Activated T-helper 17 cell treated with anti-CD3 and anti-CD28 coated beads, Interleukin-2, amount 50 U/mL, for 72 hours (primary cell): ENCODE data around the gene ADIPOR2. TPM values are rescaled to one million over a fixed set of nuclear protein-coding genes. Genes with fewer than 3 reads are reported as not detected.

Experiments used
- ATAC-seq: fragments of 150-1000 bp; cut with Tn5 transposase; replicated peaks from 2 replicates; pipeline ENCODE4 v1.10.0; 2021; ENCODE audit warnings: mild to moderate bottlenecking, moderate library complexity
- H3K27ac Mint-ChIP-seq: one replicate; pipeline ENCODE4 v1.8.0; 2022; ENCODE audit warnings: mixed read lengths
- H3K27me3 Mint-ChIP-seq: one replicate; pipeline ENCODE4 v1.8.0; 2022; ENCODE audit warnings: mixed read lengths
- H3K36me3 Mint-ChIP-seq: one replicate; pipeline ENCODE4 v1.8.0; 2022; ENCODE audit warnings: low read depth, mild to moderate bottlenecking, mixed read lengths
- H3K4me1 Mint-ChIP-seq: one replicate; pipeline ENCODE4 v1.8.0; 2022; ENCODE audit warnings: mixed read lengths
- H3K4me3 Mint-ChIP-seq: one replicate; pipeline ENCODE4 v1.8.0; 2022; ENCODE audit warnings: mild to moderate bottlenecking, mixed read lengths
- H3K9me3 Mint-ChIP-seq: one replicate; pipeline ENCODE4 v1.8.0; 2022; ENCODE audit warnings: mixed read lengths
- total RNA-seq, 2 donors: library from RNA; stranded (reverse); gene quantifications; one replicate each; pipeline ENCODE4 v1.2.3, GENCODE V29; 2022

Gene ADIPOR2
- total RNA-seq, 2 donors from 2014 or later: 40.0 to 52.9 TPM

DNA sequence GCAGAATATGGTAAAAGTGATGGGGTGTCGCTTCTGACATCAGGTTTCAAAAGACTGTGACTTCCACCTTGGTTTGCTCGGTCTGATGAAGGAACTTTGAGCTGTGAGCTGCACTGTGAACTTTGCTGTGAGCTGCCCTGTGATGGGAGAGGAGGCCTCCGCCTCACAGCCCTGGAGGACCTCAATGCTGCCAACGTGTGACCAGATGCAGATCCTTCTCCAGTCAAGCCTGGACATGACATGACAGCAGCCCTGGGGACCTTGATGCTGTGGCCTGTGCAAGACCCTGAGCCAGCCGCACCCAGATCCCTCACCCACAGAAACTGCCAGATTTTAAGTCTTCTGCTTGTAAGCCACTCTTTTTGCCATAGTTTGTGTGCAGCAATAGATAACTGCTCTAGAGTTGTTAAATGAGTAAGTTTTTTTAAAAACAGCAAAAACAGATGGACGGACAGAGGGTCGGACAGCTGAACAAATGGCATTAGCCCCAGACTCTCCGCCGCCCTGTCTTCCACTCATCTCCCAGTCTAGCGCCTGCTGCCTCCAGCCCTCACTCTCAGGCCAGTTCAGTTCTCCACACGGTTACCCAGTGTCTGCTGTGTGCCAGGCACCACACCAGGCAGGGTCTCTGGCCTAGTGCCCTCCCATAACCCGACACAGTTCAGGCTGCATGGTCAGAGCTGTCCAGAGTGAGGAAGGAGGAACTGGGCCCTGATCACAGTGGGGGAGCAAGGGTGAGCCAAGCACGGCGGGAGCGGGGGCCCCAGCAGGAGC is 116.4 kb downstream of the ADIPOR2 start:
- Mint-ChIP-seq H3K9me3 (peaks cover 5% of the 10 kb centered on the region), H3K36me3 (no peaks in the 10 kb centered on the region), H3K27ac (peak overlapping the region; percentile 22), H3K4me1 (peaks cover 20% of the 10 kb centered on the region), H3K4me3 (peak overlapping the region; percentile 69), H3K27me3 (no peaks in the 10 kb centered on the region)
- ATAC-seq: no peak

DNA sequence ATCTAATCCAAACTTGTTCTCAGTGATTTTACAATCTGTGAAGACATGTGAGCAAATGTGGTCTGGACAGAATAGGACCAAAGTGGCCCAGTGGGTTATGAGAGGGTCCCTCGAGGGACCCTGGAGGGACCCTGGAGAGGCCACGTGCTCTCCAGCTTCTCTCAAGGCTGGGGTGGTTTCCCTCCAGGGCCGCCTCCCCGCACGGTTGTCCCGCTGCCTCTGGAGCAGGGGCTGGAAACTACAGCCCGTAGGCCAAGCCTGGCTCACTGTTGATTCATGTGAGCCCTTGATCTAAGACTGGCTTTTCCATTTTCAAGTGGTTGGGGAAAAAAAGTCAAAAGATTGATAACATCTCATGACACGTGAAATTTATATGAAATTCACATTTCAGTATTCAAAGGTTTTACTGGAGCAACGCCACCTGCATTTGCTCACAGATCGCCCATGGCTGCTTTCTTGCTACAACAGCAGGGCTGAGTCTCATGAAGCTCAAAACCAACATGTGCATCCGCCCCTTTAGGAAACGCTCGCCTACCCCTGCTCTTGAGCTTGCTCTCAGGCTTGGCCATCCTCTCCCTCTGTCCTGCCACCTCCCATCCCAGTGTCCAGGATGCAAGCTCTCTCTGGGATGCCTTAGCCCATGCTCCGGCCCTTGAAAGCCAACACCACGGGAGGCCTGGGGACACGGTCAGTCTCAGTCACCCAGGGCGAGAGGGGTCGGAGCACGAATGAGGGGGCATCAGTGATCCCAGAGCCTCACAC is 117.3 kb downstream of the ADIPOR2 start:
- H3K4me3 Mint-ChIP-seq: peak overlapping the region; percentile 69
- no peaks in the 10 kb centered on the region for H3K36me3 Mint-ChIP-seq
- H3K4me1 Mint-ChIP-seq: peaks cover 20% of the 10 kb centered on the region
- H3K27me3 Mint-ChIP-seq: no peaks in the 10 kb centered on the region
- H3K9me3 Mint-ChIP-seq: peaks cover 5% of the 10 kb centered on the region
- H3K27ac Mint-ChIP-seq: peak overlapping the region; percentile 78
- no peak for ATAC-seq

DNA sequence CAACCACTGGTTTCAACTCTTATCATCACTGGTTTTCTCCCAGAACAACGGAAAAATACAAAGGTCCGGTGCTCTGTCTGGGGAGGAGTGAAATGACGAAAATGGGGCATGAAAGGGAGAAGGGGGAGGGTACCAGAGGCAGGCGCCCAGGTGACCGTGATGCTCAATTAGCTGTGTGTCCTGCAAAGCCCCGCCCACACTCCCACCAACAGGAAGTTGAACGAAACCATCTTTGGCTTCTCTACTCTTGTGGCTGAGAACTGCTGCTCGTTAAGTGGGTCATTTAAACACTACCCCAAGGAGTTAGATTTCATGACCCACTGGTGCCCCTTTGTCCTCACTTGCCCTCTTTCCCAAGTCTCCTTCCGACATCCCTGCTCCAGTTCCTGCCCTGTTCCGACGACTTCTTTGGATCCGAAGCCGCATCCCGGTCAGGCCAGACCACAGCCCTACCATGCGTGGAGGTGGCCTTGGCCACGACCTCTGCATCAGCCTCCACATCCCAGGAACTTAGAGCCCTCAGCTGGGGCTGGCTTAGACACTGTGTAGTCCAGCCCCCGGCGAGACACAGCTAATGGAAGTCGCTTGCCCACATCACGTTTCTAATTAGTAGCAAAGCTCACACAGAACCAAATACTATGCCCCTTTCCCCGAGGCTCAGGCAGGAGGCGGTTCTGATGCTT is 118.1 kb downstream of the ADIPOR2 start:
- peak; percentile 62 for ATAC-seq
- Mint-ChIP-seq H3K4me3 (peak overlapping the region; percentile 69), H3K27ac (peak overlapping the region; percentile 78), H3K36me3 (no peaks in the 10 kb centered on the region), H3K4me1 (peaks cover 20% of the 10 kb centered on the region), H3K27me3 (no peaks in the 10 kb centered on the region), H3K9me3 (peaks cover 5% of the 10 kb centered on the region)

DNA sequence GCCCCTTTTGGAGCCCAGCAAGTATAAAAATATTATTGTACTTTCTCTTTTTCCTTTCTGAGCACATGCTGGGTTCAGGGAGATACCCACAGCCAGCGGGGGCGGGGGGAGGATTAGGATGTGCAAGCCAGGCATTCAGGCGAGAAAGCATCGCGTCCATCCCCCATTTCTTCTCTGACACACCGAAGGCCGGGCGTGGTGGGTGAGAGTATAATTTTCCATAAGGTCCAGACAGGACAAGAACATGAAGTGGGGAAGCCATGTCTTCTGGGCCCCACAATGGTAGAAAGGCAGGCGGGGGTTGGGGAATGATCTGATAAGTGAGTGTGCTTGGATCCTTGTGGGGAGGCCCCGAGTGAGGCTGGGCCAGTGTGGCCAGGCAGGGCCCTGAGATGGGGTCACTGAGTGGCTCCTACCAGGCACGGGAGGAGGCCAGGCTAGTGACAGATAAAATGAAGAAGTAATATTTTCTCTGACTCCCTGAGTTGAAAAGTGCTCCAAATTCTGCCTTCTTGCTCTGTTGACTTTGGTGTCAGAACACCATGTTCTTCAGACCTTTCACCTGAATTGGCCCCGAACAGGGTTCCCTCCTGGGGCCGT is 118.8 kb downstream of the ADIPOR2 start:
- Mint-ChIP-seq H3K9me3 (no peaks in the 10 kb centered on the region), H3K36me3 (no peaks in the 10 kb centered on the region), H3K27ac (peak overlapping the region; percentile 78)

DNA sequence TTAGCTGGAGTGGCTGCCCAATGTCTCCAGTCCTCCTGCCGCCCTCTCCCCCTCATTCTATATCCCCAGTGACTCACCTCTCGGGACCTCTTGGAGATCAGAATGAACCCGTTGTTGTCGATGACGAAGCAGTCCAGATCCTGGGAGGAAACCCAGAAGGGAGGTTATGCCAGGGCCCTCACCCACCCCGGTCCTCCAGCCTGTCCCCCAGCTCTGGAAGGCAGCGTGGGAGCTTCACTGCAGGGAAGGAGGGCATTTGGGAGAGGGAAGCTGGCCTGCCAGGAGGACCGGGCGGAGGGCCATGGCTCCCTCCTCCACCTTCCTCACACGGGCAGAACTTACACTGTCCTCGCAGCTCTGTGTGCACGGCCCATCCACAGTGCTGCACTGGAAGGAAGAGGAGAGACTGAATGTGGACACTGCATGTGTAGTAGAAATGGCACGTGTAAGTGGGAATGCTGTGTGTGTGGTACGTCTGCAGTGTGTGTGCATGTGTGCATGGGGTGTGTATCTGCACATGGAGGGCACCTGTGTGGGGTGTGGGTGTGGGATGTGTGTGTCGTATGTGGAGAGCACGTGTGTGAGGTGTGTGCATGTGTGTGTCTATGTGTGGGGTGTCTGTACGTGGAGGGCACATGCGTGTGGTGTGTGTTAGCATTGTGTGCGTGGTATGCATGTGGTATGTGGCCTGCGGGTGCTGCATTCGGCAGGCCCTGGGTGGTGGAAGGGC is 119.5 kb downstream of the ADIPOR2 start:
- no peak for ATAC-seq
- Mint-ChIP-seq H3K9me3 (no peaks in the 10 kb centered on the region), H3K27ac (peak overlapping the region; percentile 78), H3K4me3 (peak overlapping the region; percentile 69), H3K27me3 (no peaks in the 10 kb centered on the region), H3K4me1 (peaks cover 14% of the 10 kb centered on the region), H3K36me3 (no peaks in the 10 kb centered on the region)

More for the DNA sequence above, 118.8 kb downstream of the ADIPOR2 start:
- Mint-ChIP-seq H3K27me3 (no peaks in the 10 kb centered on the region), H3K4me3 (peak overlapping the region; percentile 69), H3K4me1 (peaks cover 15% of the 10 kb centered on the region)
- no peak for ATAC-seq

DNA sequence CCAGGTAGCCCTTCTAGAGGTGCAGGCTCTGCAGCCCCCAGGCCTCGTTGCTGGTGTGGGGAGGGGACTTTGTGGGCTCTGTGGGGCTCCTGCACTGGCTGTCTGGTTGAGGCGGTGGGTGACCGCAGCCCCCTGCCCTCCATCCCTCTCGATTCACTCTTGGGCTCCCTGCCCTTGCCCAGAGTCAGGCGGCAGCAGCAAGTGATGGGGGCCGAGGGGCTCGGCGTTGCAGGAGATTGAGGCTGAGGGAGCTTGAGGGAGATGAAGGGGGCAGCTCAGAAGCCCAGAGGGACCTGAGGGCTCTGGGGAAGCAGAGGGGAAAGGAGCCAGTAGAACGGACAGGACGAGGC is 120.0 kb downstream of the ADIPOR2 start:
- H3K36me3 Mint-ChIP-seq: no peaks in the 10 kb centered on the region
- no peak for ATAC-seq
- peak overlapping the region; percentile 78 for H3K27ac Mint-ChIP-seq
- H3K4me1 Mint-ChIP-seq: peaks cover 14% of the 10 kb centered on the region
- peak overlapping the region; percentile 69 for H3K4me3 Mint-ChIP-seq
- no peaks in the 10 kb centered on the region for H3K27me3 Mint-ChIP-seq
- H3K9me3 Mint-ChIP-seq: no peaks in the 10 kb centered on the region

DNA sequence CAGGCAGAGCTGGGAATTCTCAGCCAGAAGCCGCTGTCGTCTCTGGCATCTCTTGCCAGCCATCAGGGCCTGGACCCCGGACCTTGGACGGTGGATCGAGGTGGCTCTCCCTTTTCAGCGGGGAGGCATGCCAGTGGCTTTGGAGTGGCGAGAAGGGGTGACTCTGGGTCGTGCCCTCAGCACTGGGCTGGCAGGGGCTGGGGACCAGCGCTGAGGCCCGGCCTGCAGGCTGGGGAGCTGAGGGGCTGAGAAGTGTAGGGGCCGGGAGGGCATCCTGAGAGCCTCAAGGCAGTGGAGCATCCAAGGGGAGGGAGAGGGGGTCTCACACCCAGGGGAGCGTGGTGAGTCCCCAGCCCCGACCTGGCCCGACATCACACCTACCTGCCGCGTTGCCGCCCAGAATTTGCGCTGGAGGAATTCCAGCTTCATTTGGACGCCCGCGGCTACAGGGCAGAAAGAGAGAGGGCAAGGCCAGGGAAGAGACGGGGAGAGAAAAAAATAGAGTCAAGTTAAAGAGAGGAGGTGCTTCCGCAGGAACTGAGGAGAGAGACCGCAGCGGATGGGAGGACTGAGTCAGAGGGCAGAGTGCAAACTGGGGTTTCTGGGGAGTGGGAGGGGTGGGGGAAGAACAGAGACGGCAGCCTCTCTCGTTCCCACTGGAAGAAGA is 120.5 kb downstream of the ADIPOR2 start:
- no peaks in the 10 kb centered on the region for H3K36me3 Mint-ChIP-seq
- peak overlapping the region; percentile 69 for H3K4me3 Mint-ChIP-seq
- peak overlapping the region; percentile 78 for H3K27ac Mint-ChIP-seq
- ATAC-seq: peak; percentile 72
- no peaks in the 10 kb centered on the region for H3K9me3 Mint-ChIP-seq
- H3K27me3 Mint-ChIP-seq: no peaks in the 10 kb centered on the region
- peaks cover 14% of the 10 kb centered on the region for H3K4me1 Mint-ChIP-seq

DNA sequence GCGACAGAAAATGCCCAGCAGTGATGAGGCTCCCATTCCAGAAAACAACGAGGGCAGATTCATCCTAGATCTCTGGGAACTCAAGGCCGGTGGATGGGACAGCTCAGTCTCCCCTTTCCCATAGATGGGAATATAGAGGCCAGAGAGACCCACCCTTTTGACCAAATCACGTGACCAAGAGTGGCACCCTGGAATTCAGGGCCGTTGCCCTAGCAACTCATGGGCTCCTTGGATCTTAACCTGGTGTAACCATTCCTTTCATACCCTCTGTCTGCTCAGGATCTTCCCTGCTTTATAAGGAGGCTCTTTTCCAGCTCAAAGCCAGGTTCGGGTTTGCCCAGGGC is 121.0 kb downstream of the ADIPOR2 start:
- no peak for ATAC-seq
- H3K9me3 Mint-ChIP-seq: no peaks in the 10 kb centered on the region
- peak overlapping the region; percentile 78 for H3K27ac Mint-ChIP-seq
- no peaks in the 10 kb centered on the region for H3K36me3 Mint-ChIP-seq
- H3K4me1 Mint-ChIP-seq: peaks cover 14% of the 10 kb centered on the region
- peak overlapping the region; percentile 69 for H3K4me3 Mint-ChIP-seq
- no peaks in the 10 kb centered on the region for H3K27me3 Mint-ChIP-seq

DNA sequence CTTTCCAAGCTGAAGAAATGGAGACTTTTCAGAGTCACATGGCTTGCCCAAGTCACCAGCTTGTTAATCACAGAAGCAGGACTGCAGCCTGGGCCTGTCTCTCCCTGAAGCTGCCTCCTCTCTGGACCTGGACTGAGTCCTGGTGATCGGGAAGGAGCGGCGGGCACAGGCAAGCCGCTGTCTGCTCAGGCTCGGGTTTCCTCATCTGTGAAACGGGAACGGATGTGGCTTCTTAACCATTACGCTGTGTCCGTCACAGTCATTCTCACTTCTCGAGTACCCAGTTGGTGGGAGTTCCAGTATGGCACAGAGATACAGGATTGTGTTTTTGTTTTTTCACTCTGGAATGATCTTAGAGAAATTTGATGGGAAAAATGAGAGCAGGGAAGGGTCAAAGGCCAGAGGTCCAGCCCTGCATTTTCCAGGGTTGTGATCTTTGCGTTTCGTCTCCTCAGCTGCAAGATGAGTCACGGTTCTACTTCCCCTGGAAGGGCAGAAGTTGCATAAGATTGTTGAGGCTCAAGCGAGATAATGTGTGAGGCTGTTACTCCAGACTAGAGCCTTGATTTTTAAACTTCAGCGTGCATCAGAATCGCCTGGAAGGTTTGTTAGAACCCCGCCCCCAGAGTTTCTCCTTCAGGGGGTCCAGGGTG is 121.9 kb downstream of the ADIPOR2 start:
- ATAC-seq: peak; percentile 41
- peak overlapping the region; percentile 69 for H3K4me3 Mint-ChIP-seq
- H3K36me3 Mint-ChIP-seq: no peaks in the 10 kb centered on the region
- no peaks in the 10 kb centered on the region for H3K9me3 Mint-ChIP-seq
- H3K4me1 Mint-ChIP-seq: peaks cover 14% of the 10 kb centered on the region
- H3K27me3 Mint-ChIP-seq: no peaks in the 10 kb centered on the region
- peak overlapping the region; percentile 73 for H3K27ac Mint-ChIP-seq

DNA sequence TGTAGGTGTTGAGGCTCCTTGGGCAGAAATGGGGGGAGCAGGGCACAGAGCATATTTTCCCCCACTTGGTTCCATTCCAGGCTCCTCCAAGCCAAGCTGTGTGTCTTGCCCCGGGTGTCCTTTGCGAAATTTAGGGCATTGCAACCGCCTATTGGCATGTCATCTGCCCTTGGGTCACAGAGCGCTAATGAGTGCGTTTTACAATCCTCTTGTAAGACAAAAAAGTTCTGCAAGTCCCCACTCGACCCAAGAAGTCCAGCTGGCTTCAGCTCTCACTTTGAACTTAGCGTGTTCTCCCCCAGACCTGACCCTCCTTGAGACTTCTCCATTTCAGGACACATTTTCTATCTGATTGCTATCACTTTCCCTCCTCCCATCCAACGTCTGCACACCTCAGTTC is 123.4 kb downstream of the ADIPOR2 start:
- H3K4me1 Mint-ChIP-seq: peaks cover 7% of the 10 kb centered on the region
- H3K4me3 Mint-ChIP-seq: no peak overlapping the region
- no peak for ATAC-seq
- H3K36me3 Mint-ChIP-seq: no peaks in the 10 kb centered on the region
- no peak overlapping the region for H3K27ac Mint-ChIP-seq
- H3K27me3 Mint-ChIP-seq: peaks cover 4% of the 10 kb centered on the region
- no peaks in the 10 kb centered on the region for H3K9me3 Mint-ChIP-seq

DNA sequence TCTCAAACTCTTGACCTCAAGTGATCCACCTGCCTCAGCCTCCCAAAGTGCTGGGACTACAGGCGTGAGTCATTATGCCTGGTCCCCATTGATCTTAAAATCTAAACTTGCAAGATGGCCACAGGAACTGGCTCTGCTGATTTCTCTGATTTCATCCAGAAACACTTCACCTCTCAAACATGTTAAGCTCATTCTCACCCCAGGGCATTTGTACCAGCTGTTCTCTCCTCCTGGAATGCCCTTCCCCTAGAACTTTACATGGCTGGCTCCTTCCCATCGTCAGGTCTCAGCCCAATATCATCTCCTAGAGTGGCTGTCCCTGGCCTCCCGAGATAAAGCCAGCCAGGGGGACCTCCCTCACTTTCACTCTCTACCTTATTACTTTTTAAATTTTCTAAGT is 124.2 kb downstream of the ADIPOR2 start:
- Mint-ChIP-seq H3K36me3 (no peaks in the 10 kb centered on the region), H3K4me3 (no peak overlapping the region), H3K9me3 (no peaks in the 10 kb centered on the region), H3K27me3 (peaks cover 11% of the 10 kb centered on the region), H3K27ac (no peak overlapping the region), H3K4me1 (peaks cover 7% of the 10 kb centered on the region)
- ATAC-seq: no peak

DNA sequence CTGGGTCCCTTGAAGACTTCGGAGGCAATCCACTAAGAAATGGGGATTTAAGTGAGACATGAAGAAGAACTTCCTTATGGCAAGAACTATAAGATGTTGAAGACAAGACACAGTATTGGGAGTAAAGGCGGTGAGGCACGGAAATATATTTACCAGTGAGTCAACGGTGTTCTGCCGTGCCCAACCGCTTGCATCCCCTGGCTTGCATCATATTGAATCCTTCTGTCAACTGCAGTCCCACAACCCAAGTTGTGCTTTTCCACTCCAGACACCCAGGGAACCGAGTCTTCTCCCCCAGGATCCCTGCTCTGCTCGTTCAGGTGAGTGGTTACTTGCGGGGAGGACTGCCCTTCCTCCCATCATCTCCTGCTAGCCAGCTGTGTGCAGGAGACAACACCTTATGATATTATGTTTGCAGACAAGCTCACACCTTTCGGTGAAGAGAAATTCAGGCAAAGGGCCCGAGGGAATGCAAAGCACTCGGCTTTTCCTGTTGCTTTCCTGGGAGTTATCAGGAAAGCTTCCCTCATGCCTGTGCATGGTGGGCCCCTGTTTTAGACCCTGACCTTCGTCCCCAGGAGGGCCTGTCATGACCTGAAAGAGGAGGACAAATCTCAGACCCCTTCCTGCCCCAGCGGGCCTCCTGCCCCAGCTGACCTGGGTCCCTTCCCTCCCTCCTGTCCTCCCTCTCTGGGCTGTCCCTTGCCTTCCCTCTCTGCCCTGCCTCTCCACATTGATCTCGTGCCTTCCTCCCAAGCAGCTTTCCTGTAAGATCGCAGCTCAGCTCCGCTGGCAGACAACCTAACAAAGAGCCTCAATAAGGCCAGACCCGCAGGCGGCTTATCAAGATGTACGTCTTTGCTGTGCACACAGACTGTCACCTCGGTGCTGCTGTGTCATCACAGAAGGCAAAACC is 125.2 kb downstream of the ADIPOR2 start:
- no peak for ATAC-seq
- Mint-ChIP-seq H3K27me3 (peaks cover 19% of the 10 kb centered on the region), H3K36me3 (no peaks in the 10 kb centered on the region), H3K4me3 (no peak overlapping the region), H3K27ac (no peak overlapping the region), H3K9me3 (no peaks in the 10 kb centered on the region), H3K4me1 (no peaks in the 10 kb centered on the region)
